Frontal cortex (tissue), 4 donors: Measurements from ENCODE around the gene ELMO2. TPM values are rescaled to one million over a fixed set of nuclear protein-coding genes. Genes with fewer than 3 reads are reported as not detected.
"Not testable (repeated sequence)": the region's sequence is repeated elsewhere in the genome, so short reads cannot be mapped to it uniquely, and the experiment has no call there.

Source experiments
- DNase-seq, 2 donors: peaks; one replicate each; pipeline ENCODE4 v3.0.0; 2012; ENCODE audit warnings: low spot score in 2 of 2
- FAIRE-seq: peaks from 2 replicates; lab custom pipeline; 2012; peaks lifted over from hg19 to GRCh38; lab: Jason Lieb, UNC
- total RNA-seq: library from RNA; depleted of rRNA; stranded (reverse); fragments of >200 nt; gene quantifications from one replicate; pipeline ENCODE4 v1.2.3, GENCODE V29; 2014
- donor health status: control.
- donor health status: control.
- donor health status: control.

ELMO2 gene
- total RNA-seq, 1 donor from 2014 or later, result 43.2 TPM

DNA sequence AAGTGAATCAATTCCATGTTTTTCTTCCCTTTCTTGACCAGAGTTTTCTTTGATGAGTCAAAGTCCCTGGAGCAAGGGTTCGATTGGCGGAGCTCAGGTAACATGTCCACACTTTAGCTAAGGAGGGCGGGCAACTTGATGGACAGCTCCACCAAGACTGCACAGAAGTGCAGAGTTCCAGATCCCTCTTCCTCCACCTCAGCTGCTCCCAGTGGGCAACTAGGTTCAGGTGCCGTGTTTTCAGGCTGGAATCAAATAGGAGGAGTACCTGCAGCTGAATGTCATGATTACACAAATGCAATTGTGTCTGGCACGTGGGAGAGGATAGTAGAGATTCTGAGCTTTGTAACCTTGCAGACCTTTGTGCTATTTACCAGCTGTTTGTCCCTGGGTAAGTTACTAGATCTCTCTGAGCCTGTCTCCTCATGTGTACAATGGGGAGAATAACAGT lies 1.9 kb upstream of the ELMO2 start:
- FAIRE-seq, result no peak
- no peak for DNase-seq

DNA sequence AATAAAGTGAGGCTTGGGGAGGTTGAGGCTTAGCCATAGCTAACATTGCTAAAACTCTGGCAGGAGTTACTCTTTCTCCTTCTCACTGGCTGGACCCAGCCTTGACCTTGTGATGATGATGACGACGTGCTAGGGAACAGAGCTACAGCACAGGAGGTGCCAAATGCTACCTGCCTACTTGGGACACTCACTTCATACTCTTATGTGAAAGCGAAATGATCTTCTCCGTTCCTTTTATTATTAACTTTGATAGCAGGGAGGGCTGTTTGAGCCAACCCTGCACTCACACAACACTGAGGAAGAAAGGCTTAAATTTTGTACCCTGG lies 1.2 kb upstream of the ELMO2 start:
- FAIRE-seq (no peak), DNase-seq (no peak)

DNA sequence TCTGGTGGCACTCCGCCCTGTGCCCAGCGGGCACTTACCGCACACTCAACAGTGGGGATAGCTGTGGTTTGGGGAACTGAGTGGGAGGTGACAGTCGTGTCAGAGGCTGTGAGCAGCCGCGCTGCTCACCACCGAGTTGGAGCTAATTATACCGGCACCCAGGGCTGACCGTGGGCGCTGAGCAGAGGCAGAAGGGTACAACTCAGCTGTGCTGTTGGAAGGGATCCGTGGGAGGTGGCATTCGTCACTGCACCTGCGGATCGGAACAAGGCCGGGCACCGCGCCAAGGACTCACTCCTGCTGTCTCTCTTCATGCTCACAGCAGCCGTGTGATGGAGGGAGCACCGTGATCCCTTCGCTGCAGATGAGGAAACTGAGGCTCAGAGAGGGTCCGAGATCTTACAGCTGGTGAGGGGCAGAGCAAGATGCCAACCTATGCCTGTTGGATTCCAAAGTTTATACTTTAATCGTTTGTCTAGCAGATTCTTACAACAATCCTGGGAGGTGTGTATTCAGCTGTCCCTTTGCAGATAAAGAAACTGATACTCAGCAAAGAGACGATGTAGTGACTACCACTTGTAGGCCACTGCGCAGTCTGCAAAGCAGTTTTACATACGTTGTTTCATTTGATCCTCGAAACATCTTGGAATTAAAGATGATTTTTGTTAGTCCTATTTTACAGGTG lies 713 bp upstream of the ELMO2 start:
- no peak for FAIRE-seq
- DNase-seq, result no peak

DNA sequence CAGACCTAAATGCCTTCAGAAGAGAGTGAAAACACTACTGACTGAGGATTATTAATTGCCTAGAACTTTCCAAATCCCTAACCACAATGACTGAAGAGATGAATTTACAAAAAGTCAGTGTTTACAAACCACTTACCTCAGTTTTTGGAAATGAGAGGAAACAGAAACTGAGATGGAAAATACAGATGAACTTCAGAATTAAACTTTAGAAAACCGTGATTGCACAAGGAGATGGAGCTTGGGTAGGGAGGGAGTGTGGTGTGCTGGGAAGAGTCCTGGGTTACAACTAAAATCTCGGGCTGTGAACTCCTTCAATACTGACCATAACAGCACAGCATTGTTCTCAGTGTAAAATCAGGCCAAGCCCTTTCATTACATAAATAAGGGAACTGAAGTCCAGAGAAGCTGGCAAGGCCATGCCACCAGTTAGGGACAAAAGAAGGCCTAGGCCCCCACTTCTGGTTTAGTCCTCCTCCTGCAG lies 4.0 kb downstream of the ELMO2 start:
- DNase-seq (peak in 1 of 2 donors; percentile 22), FAIRE-seq (no peak)

DNA sequence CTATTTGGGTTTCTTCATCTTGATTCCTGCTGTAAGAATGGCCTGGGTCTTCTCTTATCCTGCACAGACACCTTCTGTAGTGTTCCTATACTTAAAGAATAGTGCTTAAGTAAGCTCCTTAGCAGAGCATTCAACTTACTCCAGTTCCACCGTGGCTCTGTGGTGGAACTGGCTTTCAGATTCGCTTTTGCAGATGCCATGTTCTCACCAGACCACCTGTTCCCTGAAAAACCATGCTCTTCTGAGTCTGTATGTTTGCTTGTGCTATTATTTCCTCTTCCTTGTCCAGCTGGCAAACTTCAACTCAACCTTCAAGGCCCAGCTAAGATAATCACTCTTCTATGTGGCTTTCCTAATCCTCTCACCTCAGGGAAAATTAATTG lies 4.9 kb downstream of the ELMO2 start:
- FAIRE-seq, result no peak
- no peak for DNase-seq

DNA sequence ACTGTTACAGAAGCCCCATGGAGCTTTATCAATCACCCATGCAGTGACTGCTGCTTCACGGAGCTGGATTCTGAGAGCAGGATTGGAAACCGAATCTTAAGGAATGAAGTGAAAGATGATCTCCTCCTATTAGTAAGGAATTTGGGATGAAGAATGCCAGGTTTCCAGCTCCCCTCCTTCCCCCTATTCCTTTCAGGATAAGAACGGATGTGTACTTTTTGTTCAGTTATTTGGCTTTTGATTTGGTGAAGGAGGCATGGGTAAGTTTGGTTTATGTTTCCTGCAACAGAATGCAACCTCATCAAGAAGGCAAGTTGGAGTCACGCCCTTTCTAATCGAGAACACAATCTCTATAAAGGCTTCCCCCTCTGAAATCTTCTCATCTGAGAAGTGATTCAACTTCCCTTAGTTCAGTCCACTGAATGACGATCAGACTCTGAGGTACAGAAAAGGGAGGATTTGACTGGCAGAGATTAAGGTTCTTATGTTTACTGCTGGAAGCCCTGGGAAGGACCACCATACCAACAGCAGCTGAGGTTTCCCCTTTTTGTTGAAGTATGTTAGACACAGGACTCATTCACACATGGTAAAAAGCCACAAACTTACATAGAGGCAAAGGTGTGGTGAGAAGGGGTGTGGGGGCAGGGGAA lies 5.5 kb downstream of the ELMO2 start:
- no peak for DNase-seq
- FAIRE-seq, result no peak

DNA sequence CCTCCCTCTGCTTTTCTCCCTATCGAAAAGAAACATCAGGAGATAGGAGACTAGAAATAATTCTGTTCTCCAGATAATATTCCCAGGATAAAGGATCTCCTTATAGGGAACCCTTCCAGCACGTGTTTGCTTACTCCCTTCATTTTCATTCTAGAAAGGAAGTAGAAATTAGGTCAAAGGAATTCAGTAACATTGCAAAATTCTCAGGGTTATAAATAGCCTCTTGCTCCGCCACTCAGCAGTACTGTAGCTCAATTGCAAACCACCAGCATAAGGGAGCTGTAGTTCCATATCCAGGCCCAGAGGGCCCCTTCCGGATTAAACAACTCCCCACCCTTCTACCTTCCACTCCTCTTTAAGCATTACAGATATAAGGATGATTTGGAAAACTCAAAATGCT lies 6.2 kb downstream of the ELMO2 start:
- FAIRE-seq, result no peak
- no peak for DNase-seq

DNA sequence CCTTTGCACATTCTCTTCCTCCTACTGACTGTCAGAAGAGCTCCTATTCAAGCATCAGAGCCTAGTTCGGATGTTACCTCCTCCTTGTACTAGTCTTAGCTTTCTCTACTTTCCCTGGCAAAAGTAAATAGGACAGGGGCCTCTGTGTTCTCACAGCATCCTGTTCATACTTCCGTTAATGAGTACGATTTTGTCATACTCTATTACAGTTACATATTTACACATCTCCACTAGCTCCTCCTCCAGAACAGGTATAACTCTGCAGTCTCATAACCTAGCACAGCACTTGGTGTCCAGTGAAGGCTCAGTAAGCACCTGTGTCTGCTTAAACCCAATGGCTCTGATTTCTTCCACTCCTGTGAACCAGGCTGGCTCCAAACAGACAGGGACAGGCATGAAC lies 7.0 kb downstream of the ELMO2 start:
- FAIRE-seq (no peak), DNase-seq (no peak)

DNA sequence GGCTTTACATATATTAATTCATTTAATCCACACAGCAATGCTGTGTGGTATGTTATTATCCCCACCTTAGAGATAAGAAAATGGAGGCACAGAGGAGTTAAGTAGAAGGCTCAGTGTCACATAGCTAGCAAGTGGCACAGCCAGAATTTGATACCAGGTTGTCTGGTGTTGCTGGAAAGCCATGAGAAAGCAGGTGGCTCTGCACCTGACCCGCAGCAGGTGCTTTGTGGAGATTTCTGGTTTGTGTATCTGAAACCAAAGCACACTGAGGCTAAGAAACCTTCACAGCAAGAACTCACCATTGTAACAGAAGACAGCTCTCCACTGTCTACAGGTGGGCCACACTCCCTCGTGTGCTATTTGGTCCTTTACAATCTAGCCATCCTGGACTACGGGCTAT lies 7.5 kb downstream of the ELMO2 start:
- DNase-seq (no peak), FAIRE-seq (no peak)

DNA sequence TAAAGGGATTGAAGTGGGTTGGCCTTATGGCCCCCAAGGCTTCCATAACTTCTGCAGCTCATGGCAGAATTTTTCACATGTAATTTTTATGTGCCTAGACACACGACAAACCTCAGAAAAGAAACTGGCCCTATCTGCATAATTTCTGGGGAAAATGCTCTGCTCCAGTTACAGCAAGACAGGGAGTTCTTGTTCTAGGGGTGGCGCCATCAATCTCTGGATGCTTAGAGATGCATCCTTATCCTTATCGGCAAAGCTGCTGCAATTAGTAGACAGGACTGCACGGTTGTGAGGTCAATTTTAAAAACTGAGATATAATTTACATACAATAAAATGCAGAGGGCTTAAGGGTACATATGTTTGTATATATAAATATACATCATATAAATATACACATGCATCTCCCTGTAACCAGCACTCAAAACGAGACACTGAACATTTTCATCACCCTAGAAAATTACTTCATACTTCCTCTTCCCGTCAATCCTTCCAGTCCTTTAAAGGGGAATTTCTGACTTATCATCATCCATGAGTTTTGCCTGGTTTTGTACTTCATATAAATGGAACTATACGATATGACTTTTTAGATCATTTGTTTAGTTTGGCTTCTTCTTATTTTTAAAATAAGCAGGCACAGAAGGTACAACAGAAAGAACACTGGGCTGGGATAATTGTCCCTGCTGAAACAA lies 10.2 kb downstream of the ELMO2 start:
- DNase-seq (no peak), FAIRE-seq (no peak)

DNA sequence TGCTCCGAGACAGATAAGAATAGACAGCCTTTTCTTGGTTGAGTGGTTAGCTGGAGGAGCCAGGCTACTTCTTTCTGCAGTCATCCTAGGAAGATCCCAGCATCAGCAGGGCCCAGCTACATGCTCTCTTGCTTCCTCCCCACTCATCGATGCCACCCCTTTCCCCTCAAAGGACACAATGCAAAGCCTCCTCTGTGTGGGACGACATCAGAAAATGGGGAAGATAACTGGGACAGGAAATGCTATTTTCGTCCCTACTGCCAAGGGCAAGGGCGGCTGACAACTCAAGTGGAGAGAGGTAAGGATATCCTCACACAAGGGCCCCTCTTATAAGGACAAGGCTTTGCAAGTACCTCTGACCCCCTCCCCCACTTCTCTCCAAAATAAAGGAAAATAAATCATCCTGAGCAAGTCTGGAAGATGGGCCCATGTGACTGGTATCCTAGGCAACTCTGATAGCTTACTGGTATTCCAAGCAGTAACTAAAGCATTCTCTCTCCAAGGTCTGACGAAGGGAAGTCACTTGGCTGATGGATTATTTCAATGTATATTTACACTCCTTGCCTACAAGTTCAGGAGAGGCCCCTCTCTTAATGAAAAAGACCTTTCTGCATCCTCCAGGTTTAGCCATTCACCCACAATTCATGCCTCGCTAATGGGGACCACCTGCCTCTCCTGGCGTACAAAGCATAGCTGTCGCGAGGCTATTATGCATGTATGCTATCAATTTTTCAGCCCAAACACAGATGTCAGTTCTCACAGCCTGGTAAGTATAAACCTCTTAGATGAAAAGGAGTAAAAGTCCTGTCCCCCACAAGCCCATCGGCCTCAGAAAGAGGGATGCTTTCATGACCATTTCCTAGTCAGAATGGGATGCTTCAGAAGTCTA lies 11.3 kb downstream of the ELMO2 start:
- no peak for FAIRE-seq
- DNase-seq, result no peak

DNA sequence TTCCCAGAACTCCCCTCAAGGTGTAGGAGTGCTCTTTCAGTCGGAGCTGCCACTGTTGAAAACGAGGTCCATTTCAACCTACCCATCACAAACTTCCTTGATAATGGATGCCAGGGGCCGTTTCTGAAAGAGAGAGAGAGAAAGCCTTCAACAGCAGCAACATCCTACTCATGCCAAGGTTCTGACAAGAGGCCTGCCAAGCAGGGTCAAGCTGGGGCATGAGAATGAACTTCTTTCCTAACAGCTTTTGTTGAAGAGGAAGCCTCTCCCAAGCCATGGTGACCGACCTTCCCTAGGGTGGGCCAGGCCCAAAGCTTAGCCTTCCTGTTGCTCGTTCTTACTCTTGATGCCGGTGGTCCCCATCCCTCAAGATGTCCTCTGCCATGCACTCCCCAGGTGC lies 12.4 kb downstream of the ELMO2 start:
- FAIRE-seq, result no peak
- no peak for DNase-seq

DNA sequence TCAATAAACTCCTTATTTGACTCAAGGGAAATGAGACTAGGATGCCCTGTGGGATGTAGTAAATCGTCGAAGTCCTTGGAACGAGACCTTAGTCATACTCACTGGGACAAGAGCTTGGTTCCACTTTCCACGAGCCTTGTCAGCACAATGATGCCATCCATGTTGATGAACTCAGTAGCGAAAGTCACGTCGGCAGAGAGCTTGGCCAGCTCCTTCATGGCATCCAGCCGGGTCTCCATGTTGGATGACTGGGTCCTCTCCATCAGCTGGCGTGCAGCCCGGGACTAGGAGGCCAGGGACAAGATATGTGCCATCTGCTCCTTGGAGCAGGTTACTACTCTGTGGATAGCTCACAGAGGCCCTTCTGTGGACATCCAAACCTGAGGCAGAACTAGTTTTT lies 17.5 kb downstream of the ELMO2 start:
- DNase-seq (no peak), FAIRE-seq (no peak)

DNA sequence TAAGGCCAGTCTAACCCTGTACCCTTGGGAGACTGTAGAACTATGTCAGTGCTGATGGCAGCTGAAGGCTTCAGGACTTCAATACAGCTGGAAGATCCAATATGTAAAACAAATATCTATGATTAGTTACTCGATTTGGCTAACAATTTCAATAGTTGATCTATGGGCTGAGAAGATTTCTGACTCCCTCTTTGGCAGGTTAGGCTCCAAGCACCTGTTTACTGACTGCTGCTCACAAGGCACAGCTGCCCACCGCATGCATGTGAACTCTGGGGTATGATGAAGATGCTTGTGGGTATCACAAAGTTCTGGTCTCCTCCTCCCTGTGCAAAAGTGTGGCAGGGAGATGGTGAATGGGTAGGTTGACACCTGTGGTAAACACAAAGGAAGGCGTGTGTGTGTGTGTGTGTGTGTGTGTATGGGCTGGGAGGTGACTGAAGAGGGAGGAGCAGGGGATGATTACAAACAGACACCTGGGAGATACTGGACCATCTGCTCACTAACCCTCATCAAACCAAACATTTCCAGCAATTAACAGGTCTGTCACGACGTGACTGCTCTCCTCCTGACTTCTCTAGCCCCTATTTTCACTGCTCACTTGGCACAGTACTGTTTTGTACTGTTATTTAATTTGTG lies 18.1 kb downstream of the ELMO2 start:
- DNase-seq, result no peak
- no peak for FAIRE-seq

DNA sequence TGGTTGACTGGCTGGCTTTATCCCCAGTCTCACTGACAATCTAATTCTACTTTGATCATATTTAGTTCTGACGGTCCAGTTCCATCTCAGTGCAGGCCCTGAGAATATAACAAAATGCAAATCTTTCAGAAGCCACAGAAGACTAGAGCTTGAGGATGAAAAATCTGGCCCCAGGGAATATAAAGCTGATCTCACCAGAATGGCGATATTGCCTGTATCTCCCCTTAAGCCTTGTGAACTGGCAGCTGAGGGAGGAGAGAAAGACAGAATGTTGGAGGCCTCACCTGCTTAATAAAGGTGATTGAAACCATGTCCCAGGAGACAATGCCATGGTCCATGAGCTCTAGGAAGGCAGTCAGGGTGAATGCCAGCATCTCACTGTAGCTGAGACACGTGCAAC lies 19.4 kb downstream of the ELMO2 start:
- DNase-seq, FAIRE-seq: not testable (repeated sequence)

DNA sequence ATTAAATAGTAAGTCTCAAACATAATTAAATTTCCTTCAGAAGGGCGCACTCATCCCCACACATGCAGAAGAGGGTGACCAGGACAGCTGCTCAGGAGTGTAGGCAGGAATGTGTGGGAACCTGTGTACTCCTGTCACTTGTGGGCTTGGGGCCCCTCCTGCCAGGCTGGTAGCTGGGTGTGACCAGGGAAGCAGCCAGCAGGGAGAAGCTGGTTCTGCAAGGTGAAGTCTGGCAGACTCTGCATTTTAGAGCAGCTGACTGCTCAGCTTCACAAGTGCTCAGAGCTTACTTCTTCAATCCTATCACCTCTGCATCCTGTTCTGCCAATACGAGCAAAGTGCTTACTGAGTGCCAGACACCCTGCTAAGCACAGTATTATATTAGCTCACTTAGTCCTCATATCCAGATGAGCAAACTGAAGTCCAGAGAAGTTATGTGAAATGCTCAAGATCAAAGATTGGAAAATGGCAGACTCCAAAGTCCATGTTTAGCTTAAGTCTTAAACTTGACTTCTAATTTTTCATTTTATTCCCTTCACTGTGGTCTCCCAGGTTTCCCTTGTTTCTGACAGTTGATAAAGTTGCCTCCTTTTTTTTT lies 27.9 kb downstream of the ELMO2 start:
- FAIRE-seq, result no peak
- DNase-seq, result no peak

DNA sequence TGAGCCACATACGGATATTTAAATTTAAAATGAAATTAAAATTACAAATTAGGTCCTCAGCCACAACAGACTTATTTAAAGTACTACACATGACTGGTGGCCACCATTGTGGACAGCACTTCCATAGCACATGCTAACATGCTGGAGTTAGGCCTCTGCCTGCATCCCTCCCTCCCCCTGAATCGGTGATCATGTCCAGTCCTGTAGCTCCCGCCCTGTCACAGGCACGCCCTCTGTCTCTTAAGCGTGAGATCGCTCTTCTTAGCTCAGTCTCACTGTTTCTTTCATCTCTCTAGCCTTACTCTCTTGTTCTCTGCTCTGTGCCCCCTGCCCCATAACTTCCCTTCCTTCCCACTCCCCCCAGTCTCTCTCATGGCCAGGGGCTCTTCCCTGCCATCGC lies 28.9 kb downstream of the ELMO2 start:
- FAIRE-seq (no peak), DNase-seq (no peak)

DNA sequence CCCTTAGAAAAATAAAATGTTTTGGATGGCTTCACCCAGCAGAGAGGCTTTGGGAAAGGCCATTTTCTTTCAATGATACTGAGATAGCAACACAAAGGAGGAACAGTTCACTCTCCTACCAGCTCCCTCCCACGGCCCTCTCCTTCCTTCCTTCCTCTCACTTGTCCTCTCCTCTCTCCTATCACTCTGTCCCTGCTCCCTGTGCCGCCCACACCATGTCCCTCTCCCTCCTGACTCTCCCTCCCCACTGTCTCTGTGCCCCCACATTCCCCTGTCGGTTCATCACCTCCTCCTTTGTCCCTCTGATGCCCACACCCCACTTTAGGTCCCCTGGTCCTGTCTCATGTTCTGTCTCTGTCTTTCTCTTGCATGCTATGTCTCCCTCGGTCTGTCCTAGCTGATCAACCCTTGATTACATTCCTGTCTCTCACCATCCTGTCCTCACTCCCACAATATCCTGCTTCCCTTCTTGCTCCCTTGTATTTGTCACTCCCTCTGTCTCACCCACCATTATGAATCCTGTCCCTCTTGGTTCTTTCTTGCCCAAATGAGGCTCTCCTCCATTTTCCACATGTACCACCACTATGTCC lies 30.1 kb downstream of the ELMO2 start:
- FAIRE-seq (no peak), DNase-seq (no peak)

DNA sequence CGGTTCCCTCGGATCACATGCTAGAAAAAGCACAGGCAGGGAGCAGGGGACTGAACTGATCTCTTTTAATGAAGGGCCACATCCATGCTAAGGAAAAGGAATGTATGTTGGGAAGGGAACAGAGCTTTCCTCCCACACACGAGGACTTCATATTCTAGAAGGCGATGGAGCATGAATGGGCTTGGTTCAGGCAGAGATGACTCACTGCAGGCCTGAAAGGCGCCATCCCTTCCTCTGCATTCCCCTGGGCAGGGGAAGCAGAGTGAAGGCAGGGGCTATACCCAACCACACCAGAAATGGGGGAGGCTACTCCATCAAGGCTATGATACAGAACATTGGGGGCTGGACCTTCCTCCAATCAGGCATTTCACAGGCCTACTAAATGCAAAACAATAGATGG lies 30.6 kb downstream of the ELMO2 start:
- FAIRE-seq (no peak), DNase-seq (no peak)
